Fibroblast of skin of right biceps (primary cell): ENCODE measurements around the gene CPT1B.
"Not testable (repeated sequence)": the region's sequence is repeated elsewhere in the genome, so short reads cannot be mapped to it uniquely, and the experiment has no call there.

Experiments used
- DNase-seq: peaks from one replicate; pipeline ENCODE4 v3.0.0-alpha.2; 2013

CPT1B gene

DNA sequence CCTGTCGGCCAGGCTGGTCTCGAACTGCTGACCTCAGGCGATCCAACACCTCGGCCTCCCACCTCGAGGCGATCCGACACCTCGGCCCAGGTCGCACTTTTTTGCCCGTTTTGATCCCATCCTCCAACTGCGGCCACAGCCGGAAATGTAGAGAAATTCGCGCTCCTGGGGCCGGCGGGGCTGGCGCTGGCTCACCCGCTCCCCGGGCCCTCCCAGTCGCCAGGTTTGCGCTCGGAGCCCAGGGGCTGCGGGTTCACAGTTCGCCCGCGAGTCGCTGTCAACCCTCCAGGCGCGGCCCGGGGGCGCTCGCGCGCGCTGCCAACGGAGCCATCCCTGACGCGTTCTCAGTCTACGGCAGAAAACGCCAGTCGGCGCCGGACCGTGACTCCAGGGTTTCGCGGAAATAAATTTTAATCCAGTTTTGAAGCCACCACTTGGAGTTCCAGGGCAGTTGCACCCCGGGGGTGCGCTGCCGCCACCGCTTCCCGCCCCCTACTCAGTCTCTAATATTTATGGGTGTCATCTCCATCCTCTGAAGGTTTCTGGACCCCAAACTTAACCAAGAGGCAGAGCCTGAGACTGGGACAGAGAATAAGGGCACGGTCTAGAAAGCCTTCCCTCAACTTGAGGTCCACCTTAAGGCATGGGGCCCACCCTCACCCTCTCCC, 34.0 kb downstream of the CPT1B start:
- peak; percentile 72 for DNase-seq

- DNase-seq: no peak
Observed at GRCh38 chr22:50542416-50542927, 35.8 kb downstream of the CPT1B start.

DNA sequence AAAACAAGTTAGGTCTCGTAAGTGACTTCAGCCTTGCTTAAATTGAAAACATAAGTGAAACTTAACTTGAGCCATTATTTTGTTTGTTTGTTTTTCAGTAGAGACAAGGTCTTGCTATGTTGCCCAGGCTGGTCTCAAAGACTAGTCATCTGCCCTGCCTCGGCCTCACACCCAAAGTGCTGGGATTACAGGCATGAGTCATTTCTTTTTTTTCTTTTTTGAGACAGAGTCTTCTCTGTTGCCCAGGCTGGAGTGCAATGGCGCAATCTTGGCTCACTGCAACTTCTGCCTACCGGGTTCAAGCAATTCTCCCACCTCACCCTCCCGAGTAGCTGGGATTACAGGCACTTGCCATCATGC, 36.6 kb downstream of the CPT1B start:
- DNase-seq: peak; percentile 81

- DNase-seq: no peak
Observed at GRCh38 chr22:50540381-50540780, 37.8 kb downstream of the CPT1B start.

GRCh38 chr22:50537765-50538164, 40.5 kb downstream of the CPT1B start:
- DNase-seq: no peak

DNA sequence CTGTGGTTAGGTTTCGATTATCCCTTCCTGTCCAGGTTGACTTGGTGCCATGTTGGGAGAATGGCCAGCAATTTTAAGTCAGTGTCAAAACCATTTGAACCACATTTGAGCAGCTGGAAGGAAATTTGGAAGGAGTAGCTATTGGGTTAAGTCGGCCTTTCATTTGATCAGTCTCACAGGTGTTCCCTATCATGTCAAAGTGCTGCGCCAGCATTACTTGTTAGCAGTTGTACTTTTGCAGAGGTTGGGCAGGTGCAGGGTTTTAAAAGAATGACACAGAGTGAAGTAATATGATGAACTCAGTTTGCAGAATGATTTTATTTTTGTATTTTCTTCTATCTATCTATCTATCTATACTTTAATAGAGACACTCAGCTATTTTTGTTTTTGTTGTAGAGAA, 42.0 kb downstream of the CPT1B start:
- DNase-seq: no peak

- DNase-seq: no peak
Observed at GRCh38 chr22:50535113-50535512, 43.1 kb downstream of the CPT1B start.

GRCh38 chr22:50533856-50534711, 44.1 kb downstream of the CPT1B start:
- DNase-seq: not testable (repeated sequence)

- DNase-seq: no peak
Observed at GRCh38 chr22:50532824-50533796, 45.1 kb downstream of the CPT1B start.

DNA sequence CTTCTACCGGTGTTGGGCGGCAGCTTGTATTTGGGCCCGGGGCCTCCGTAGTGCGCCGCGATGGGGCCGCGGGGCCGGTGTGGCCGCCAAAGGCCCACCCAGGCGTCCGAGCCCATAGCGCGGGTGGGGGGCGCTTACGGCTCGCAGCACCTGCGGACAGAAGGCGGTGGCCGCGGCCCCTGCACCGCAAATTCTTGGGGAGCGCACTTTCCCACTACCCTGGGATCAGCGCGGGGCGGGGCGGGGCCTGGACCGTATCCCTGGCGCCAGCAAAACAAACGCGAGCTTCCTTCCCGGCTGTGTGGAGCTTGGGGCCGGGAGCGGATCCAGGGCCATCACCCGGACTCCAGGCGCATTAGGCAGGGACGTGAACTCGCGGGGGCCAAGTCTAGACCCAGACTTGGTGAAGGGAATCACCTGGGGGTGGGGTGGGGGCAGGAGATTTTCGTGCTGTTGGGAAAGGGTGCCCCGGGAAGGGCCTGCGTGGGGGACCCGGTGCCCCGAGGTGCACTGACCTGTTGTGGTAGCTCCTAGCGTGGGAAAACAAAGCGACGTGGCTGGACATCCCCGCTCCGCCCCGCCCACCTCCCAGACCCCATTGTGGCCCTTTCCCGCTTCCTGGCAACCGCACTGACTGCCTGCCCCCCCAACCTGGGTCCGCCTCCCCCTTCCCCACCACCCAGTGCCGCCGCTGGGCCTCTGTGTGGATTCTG, 46.1 kb downstream of the CPT1B start:
- peak; percentile 59 for DNase-seq

DNA sequence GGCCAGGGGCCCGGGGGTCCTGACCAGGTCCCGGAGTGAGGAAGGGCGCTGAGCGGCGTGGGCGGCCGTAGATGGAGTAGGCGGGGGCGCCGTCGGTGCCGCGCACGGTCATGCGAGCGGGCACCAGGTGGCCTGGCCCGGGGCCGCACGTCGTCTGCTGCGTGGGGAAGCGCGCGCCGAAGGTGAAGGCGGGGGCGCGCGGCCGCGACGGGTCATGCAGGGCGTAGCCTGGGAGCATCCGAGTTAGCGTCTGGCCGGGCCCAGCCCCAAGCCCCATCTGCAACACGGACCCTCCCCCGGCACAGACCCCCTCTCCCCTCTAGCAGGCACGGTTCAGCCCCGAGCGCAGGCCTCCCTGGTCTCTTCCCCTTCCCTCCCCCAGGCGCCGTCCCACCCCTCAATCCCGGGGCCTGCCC, 46.7 kb downstream of the CPT1B start:
- no peak for DNase-seq

GRCh38 chr22:50530877-50531545, 47.2 kb downstream of the CPT1B start:
- peak; percentile 74 for DNase-seq

GRCh38 chr22:50530580-50530876, 47.7 kb downstream of the CPT1B start:
- no peak for DNase-seq

- peak; percentile 61 for DNase-seq
Observed at GRCh38 chr22:50529897-50530579, 48.2 kb downstream of the CPT1B start, which contains the start of gene TYMP. Gene TYMP (minus strand): TSS chr22:50530012. CDS start chr22:50529709, 303 bp downstream.

GRCh38 chr22:50529416-50529896, 48.8 kb downstream of the CPT1B start:
- DNase-seq: no peak

GRCh38 chr22:50528682-50529415, 49.4 kb downstream of the CPT1B start:
- no peak for DNase-seq

GRCh38 chr22:50527921-50528681, 50.1 kb downstream of the CPT1B start:
- DNase-seq: no peak

DNA sequence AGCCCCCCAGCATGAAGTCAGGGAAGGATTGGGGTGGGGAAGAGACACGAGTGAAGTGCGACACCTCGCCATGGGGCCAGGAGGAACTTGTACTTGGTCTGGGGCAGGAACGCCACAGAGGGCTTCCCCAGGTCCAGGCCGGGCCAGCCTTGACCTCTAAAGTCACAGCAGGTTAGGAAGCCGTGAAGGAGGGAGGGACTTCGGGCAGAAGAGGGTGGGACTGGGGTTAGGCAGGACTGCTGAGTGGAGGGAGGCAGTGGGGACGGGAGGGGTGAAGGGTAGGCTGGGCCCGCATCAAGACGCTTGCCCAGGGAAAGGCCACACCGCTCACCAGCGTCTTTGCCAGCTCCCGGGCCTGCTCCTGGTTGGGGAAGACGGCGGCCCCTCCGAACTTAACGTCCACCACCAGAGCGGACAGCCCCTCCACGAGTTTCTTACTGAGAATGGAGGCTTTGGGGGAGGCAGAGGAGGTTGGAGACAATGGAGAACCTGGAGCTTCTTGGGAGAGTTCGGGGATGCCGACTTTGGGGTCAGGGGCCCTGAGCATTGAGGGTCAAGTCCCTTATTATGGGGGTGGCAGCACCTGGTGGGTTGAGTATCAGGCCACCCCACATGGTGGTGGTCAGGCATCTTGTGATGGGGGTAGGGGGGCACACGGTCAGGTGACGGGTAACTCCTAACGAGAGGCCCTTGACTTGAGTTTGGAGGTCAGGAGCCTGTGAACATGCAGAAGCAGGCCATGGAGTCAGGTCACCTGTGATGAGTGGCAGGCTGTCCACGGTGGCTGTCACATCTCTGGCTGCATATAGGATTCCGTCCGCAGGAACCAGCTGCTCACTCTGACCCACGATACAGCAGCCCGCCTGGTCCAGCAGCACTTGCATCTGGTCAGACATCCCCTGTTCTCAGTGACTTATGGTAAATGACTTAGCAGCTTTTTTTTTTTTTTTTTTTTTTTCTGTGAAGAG, 51.1 kb downstream of the CPT1B start:
- no peak for DNase-seq
